A549 treated with Mapracorat at 1 μM for 4 hours (cell line): ENCODE measurements around the gene BNIP5. TPM values are rescaled to one million over a fixed set of nuclear protein-coding genes. Genes with fewer than 3 reads are reported as not detected.

Experiments
- total RNA-seq: library from RNA; stranded (reverse); fragments of 200-300 nt; extraction: Qiagen RNA extraction; gene quantifications from 5 replicates; pipeline ENCODE4 v1.2.3, GENCODE V29; 2022

BNIP5 gene, protein sequence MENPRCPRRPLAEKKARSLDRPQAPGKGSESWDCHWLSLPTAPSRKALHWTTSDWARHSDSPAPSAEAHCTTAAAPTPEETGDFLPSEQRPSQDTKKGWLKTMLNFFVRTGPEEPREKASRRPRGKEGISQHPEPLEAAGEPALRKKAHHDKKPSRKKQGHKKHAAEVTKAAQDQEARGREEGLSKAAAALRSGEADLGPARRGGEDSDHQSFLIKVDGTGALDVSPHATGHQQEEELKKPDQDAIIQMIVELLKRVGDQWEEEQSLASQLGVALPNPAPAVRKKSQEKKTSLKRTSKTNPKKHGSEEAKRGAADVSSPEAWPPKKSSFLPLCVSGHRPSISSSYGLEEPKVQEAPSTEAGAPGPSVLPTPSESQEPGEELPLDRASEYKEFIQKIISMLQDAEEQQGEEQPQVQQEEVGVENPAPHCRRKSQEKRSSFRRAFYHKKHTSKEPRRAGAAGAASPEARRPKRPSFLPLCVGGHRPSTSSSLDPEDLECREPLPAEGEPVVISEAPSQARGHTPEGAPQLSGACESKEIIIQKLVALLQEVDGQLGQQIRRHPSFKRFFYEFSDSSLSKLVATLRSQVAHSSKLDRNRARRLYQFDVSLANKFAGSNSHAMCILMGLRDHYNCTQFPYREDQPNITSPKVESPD
- not detected in 5 replicates for total RNA-seq

DNA sequence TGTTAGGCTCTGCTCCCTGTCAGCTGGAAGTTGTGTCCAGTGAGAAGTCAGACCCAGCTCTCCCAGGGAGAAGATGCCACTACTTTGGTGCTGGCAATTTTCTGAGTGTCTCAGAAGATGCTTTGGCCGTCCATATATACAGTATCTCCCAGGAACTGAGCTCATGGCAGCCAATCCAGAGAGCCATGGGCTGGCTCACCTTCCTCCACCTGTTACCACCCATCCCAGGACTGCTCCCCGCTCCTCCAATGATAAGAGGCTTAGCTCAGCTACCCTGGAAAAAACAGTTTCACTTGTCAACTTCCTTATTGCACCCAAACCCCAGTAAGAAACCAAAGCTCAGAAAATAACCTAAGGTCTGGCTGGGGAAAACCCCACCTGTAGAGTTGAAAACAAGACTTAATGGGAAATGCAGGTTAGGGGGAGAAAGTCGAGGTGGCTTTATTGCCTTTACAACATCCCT, at the start of gene BNIP5:
BNIP5 (minus strand) TSS at position 110 of the 463 bp plus-strand sequence. CDS start 6,198 bp downstream, outside the sequence.

DNA sequence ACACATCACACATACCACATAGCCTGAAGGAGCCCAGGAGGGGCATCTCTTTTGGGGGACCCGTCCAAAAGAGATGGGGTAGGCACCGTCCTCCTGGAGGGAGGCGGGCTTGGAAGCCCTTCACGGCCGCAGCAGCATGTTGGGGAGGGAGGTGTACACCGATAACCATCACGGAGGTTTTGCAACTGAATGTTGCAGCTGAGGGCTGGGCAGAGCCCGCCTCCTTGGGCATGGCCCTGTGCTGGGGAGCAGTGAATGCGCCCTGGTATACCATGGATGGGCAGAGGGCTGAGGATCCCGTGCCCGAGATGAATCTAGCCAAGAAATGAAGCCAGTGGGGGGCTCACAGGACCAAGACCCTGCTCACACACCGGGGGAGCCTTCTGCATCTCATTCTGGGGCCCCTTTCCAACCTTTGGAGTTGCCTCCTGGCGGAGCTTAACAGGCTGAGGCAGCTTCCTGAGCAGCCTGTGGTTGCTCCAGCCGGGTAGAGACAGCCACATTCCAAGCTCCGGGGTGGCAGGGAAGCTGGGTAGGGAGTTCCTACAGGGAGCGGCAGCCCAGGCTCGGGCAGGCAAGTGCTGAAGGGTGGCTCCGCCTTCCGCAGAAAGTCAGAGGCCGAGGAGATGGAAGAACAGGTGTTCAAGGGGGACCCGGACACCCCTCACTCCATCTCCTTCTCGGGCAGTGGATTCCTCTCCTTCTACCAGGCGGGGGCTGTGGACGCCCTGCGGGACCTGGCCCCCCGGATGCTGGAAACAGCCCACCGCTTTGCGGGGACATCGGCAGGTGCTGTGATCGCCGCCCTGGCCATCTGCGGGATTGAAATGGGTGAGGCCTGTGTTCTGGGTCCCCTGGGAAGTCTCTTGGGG, 66.6 kb downstream of the BNIP5 start, which contains the start of gene PNPLA1:
PNPLA1 (plus strand) TSS at position 227 of the 872 bp plus-strand sequence; CDS start at position 627, 400 bp downstream.

Other genes starting within 250 kb of the BNIP5 start
- 0.28 to 1.00 TPM (median 0.74 TPM) in 5 replicates for gene MAPK13, start 206.4 kb downstream of the BNIP5 start, total RNA-seq
- 8.0 to 10.3 TPM (median 9.3 TPM) in 5 replicates for gene BRPF3, start 140.1 kb downstream of the BNIP5 start, total RNA-seq
- gene PNPLA1, start 66.8 kb downstream of the BNIP5 start, total RNA-seq = not detected in 5 replicates
- gene ETV7, start 50.8 kb upstream of the BNIP5 start, total RNA-seq = 0.10 to 0.26 TPM (median 0.15 TPM) in 4 of 5 replicates, not detected in the other
- gene PXT1, start 106.0 kb upstream of the BNIP5 start, total RNA-seq = not detected in 5 replicates
- 14.8 to 20.0 TPM (median 17.7 TPM) in 5 replicates for gene KCTD20, start 106.1 kb upstream of the BNIP5 start, total RNA-seq
- 15.7 to 17.6 TPM (median 16.1 TPM) in 5 replicates for gene STK38, start 210.6 kb upstream of the BNIP5 start, total RNA-seq